ENCODE data around the gene DAAM1. TPM values are rescaled to one million over a fixed set of nuclear protein-coding genes. Genes with fewer than 3 reads are reported as not detected.

The DAAM1 gene
- total RNA-seq, 2 experiments from 2014 or later = 30.1 to 72.8 TPM

DNA sequence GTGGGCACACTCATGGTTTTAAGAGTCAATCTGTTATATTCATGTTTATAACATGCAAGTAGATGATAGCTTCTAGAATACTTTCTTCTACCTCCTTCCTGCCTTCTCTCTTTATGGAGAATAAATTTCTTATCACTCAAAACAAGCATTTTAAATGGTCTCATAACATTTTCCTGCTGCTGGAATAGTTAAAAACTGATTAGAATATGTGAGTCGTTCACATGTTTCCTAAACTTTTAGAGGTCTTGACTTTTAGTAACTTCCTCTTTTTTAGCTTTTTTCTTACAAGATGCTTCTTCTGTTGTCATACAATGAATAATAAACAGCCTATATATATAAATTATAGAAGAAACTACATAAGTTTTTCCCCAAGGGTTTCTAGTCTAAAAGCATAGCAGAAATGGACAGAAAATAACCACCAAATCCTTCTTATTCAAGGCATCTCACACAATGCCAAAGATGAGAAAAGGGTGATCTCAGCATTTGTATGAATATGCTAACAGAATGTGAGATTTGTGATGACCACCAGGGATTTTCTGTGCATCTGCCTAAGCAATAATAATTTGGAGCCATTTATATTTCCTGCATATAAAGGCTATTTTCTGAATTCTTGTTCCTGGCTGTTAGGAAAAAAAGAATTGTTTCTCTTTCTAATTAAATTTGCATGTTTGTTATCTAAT lies 127.8 kb downstream of the DAAM1 start:
- H3K4me1 ChIP-seq (ENCODE audit: insufficient read depth, low read length, poor library complexity, severe bottlenecking) = peaks cover 56% of the 10 kb centered on the region
- no peaks in the 10 kb centered on the region for H3K9me2 ChIP-seq (ENCODE audit: insufficient read depth, low read length)
- no peak overlapping the region for H3K4me3 ChIP-seq (ENCODE audit: low read depth, low read length, poor library complexity, severe bottlenecking)
- peaks cover 33% of the 10 kb centered on the region for H3K36me3 ChIP-seq (ENCODE audit: insufficient read depth, low read length)
- H2AFZ ChIP-seq (ENCODE audit: low read length) = no peak overlapping the region
- no peak overlapping the region for H3K27ac ChIP-seq (ENCODE audit: low read depth, low read length, poor library complexity, severe bottlenecking)
- ChIA-PET CTCF (ENCODE audit: unreplicated experiment) (no interaction called here), POLR2A (interaction anchor here (0.6 to 5.3 kb wide), 6 partner anchors 9 to 132 kb away, joined by 3 to 41 read pairs (median 3); no protein-coding TSS in a partner anchor)
- no peak for TF ChIP-seq EZH2phosphoT487 (IDR thresholded peaks at IDR 0.05; ENCODE audit: borderline replicate concordance, low read depth, low read length)
- no peak for TF ChIP-seq CTCF (conservative IDR thresholded peaks at IDR 0.05; ENCODE audit: low read length)
- intact Hi-C loops (cut with micrococcal nuclease; ENCODE audit: unreplicated experiment) = no loop called here
- H3K4me2 ChIP-seq (ENCODE audit: low read length) = peak overlapping the region; percentile 45
- DNase-seq (ENCODE audit: low spot score) = no peak
- BruUV-seq (replicated peaks) = no TSS peak
- no peaks in the 10 kb centered on the region for H3K9me3 ChIP-seq (ENCODE audit: low read length)
- no peaks in the 10 kb centered on the region for H4K20me1 ChIP-seq (ENCODE audit: insufficient read depth, low read length)
- H3K79me2 ChIP-seq (ENCODE audit: insufficient read depth, low read depth, low read length) = peaks cover 12% of the 10 kb centered on the region

- Histone ChIP-seq H3K36me3 (ENCODE audit: insufficient read depth, low read length) (peaks cover 43% of the 10 kb centered on the region), H4K20me1 (ENCODE audit: insufficient read depth, low read length) (no peaks in the 10 kb centered on the region), H3K9me3 (ENCODE audit: low read length) (no peaks in the 10 kb centered on the region), H3K79me2 (ENCODE audit: insufficient read depth, low read depth, low read length) (0 out of 2 replicates have a peak, but pooled peaks cover 7% of the 10 kb centered on the region), H3K27ac (ENCODE audit: low read depth, low read length, poor library complexity, severe bottlenecking) (no peak overlapping the region), H3K4me1 (ENCODE audit: insufficient read depth, low read length, poor library complexity, severe bottlenecking) (peaks cover 50% of the 10 kb centered on the region), H3K4me3 (ENCODE audit: low read depth, low read length, poor library complexity, severe bottlenecking) (no peak overlapping the region), H3K4me2 (ENCODE audit: low read length) (no peak overlapping the region), H3K9me2 (ENCODE audit: insufficient read depth, low read length) (no peaks in the 10 kb centered on the region), H2AFZ (ENCODE audit: low read length) (no peak overlapping the region)
- no TSS peak for BruUV-seq (replicated peaks)
- TF ChIP-seq EZH2phosphoT487 (IDR thresholded peaks at IDR 0.05; ENCODE audit: borderline replicate concordance, low read depth, low read length) = no peak
- TF ChIP-seq CTCF (conservative IDR thresholded peaks at IDR 0.05; ENCODE audit: low read length) = no peak
- DNase-seq (ENCODE audit: low spot score) = no peak
- intact Hi-C loops (cut with micrococcal nuclease; ENCODE audit: unreplicated experiment) = no loop called here
- ChIA-PET CTCF (ENCODE audit: unreplicated experiment) (no interaction called here), POLR2A (interaction anchor here (1.4 to 5.3 kb wide), 2 partner anchors 8 to 12 kb away, joined by 5 to 41 read pairs; no protein-coding TSS in a partner anchor)
Measured at GRCh38 chr14:59317346-59317745, 128.9 kb downstream of the DAAM1 start.

Measured in OCI-LY7 (cell line).